ENCODE measurements around the gene S100A8.

Gene S100A8

GRCh38 chr1:153392822-153393221, 1.9 kb upstream of the S100A8 start:
- DNase-seq (ENCODE audit: low read depth in 2 of 2), result no peak

- DNase-seq (ENCODE audit: low read depth in 2 of 2), result no peak
These were observed 1.4 kb upstream of the S100A8 start for GRCh38 chr1:153392258-153392657.

DNA sequence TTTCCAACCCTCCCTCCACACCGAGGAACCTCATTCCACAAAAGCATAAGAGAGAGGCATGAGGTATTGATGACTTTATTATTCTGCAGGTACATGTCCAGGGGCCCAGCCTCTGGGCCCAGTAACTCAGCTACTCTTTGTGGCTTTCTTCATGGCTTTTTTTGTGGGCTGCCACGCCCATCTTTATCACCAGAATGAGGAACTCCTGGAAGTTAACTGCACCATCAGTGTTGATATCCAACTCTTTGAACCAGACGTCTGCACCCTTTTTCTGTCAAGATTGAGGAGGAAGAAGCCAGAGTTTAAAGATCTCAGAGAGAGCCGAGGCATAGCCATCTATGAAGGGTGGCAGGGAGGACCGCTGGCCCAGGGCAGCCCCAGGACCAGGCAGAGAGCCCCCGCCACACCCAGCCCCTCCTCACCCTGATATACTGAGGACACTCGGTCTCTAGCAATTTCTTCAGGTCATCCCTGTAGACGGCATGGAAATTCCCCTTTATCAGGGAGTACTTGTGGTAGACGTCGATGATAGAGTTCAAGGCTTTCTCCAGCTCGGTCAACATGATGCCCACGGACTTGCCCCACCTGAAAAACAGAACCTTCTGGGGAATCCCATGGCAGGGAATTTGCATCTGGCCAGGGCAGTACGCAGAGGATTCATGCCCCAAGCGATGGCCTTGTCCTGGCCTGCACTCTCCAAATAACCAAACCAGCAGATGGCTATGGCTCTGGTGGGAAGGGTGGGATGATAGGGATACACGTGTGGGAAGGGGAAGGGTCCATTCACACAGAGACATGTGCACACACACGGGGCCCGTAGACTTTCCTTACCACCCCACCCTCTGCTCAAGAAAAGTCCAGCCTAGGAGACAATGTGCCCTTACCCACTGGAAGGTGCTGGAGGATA, 647 bp downstream of the S100A8 start:
- DNase-seq (ENCODE audit: low read depth in 2 of 2), result no peak

GRCh38 chr1:153389401-153389800, 1.5 kb downstream of the S100A8 start:
- DNase-seq (ENCODE audit: low read depth in 2 of 2), result no peak

DNA sequence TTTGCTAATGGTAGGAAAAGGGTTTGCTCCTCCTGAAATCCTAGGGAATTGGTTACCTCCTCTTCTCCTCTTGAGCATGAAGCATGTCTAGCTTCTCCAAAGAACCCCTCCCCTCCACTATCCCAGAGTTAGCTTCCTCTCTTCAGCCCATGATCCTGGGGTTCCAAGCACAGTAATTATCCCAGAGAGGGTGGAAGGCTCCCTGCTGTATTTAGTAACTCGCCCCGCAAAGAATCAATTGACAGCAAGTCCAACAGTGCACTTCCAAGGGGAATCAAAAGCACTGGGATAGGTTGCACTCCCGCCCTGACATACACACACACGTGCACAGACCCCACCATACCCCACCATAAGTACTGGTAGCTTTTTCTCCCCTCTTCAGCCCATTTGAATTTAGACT, 3.1 kb downstream of the S100A8 start:
- no peak for DNase-seq (ENCODE audit: low read depth in 2 of 2)

DNA sequence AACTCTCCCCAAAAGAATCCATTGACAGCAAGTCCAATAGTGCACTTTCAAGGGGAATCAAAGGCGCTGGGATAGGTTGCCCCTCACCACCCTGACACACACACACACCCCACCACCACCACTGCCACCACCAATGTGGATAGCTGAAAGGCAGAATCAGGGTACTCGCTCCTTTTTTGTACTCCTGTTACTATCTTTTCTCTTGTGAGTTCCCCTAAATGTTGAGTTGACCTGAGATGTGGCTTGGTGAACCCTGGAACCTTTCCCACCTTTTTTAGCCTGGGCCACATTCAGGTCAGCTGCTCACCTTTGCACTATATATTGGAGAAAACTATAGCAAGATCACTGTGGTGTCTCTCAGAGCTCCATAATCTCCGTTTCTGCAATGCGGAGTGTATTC, 3.9 kb downstream of the S100A8 start:
- DNase-seq (ENCODE audit: low read depth in 2 of 2), result no peak

DNA sequence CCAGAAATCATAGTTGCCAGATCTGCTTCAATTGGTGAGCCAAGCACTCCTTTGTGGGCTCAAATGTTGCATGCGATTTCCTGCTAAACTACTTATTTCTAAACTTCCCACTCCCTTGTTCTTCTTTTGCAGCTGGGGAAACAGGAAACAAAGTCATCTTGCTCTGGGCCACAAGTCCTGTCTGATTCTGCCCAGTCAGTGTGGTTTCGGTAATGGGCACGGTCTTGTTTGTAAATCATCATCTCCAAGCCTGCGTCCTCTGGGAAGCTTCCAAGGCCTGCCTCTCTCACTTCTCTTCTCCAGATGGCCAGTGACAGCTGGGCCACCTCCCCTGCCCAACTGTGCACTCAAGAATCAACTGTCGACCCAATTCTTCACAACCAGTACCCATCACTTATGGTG, 4.4 kb downstream of the S100A8 start:
- DNase-seq (ENCODE audit: low read depth in 2 of 2), result no peak

- no peak for DNase-seq (ENCODE audit: low read depth in 2 of 2)
These were observed 5.8 kb downstream of the S100A8 start for GRCh38 chr1:153384958-153385580.

DNA sequence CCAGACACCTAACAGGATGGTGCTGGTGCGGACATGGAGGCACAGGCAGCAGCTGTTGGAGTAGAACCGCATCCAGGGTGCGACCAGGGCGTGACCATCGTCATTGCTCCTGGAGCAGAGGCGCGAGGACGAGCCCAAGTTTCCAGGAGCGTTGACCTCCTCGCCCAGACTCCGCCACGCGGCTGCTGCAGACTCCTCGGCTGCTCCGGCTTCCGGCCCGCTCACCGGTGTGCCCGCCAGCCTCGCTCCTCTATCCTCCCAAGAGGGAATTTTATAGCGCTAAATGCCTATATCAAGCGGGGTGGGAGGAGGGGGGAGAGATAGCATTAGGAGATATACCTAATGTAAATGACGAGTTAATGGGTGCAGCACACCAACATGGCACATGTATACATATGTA, 10.2 kb downstream of the S100A8 start:
- DNase-seq (ENCODE audit: low read depth in 2 of 2), result no peak

DNA sequence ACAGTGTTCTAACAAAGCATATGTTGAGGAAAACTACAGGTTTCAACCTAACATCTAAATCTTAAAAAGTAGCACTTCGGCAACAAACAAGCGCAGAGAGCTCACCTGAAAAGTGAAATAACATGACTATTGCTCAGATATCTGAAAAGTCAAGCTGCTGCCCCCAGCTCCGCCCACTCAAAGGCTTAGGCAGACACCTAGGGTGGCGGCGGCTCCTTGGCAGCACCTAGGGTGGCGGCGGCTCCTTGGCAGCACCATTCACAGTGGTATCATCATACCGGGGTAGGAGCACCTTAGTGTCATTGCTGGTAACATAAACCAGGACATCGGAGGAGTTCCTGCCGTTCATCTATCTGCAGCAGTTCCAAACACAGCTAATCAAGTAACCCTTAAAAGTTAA, 11.3 kb downstream of the S100A8 start:
- DNase-seq (ENCODE audit: low read depth in 2 of 2), result no peak

GRCh38 chr1:153375511-153375910, 15.4 kb downstream of the S100A8 start, which contains the start of gene S100A12:
TSS of gene S100A12 (minus strand) at chr1:153375621. CDS start at chr1:153374592, 1,029 bp downstream.
- DNase-seq (ENCODE audit: low read depth in 2 of 2), result no peak

DNA sequence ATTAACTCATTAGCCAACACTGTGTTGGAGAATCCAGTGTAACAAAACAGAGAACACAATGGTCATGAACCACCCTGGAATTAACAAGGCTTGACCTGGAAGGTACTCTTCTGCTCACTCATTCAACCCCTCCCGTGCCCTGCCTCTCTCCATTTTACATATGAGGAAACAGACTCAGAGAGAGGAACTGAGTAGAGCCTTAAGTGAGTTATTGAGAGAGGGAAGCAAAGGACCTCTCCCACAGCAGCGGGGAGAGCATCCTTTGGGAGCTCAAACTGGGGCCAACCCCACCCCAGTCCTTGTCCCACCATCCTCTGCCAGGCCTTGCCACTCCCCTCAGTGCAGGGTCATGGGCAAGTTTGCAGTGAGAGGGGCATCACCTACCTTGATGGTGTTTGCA, 16.8 kb downstream of the S100A8 start:
- DNase-seq (ENCODE audit: low read depth in 2 of 2), result no peak

DNA sequence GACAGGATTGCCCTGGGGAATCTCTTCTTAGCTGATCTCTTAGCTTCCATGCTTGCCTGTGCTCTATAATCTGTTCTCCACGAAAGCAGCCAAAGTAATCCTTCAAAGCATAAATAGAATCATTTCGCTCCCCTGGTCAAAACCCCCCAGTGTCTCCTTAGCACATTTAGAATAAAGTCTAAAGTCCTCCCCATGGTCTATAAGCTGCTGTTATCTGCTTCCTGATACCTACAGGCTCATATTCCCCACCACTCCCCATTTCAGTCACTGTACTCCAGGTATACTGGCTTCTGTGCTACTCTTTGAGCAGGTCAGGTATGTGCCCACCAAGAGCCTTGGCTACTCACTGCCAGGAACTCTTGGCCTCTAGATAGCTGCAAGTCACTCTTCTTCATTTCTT, 18.3 kb downstream of the S100A8 start:
- no peak for DNase-seq (ENCODE audit: low read depth in 2 of 2)

DNA sequence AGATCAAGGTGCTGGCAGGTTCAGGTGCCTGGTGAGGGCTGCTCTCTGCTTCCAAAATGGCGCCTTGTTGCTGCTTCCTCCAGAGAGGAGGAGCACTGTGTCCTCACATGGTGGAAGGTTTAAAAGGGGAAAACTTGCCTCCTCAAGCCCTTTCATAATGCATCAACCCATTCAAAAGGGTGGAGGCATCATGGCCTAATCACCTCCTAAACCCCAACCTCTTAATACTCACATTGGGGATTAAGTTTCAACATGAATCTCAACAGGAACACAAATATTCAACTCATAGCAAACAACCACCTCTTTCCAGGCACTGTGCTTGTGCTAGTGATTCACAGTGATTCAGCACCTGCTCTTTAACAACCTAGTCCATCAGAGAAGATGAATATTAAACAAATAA, 19.6 kb downstream of the S100A8 start:
- DNase-seq (ENCODE audit: low read depth in 2 of 2), result no peak

DNA sequence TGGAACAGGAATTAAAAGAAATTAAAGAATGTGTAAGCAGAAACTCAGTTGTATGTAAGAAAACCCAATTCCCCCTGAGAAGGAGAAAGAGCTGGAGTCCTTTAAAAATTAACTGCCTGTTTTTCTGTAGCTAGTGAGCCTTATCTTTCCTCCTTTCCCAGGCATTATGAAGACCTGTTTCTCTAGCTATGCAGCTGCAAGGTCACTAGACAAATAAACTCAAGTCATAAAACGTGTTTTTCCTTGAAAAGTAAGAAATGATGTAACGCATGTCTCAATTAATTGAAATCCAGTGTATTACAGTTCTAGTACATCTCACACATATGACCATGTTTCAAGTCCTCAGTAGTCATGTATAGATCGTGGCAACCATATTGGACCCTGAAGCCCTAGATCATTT, 20.7 kb downstream of the S100A8 start:
- no peak for DNase-seq (ENCODE audit: low read depth in 2 of 2)

DNA sequence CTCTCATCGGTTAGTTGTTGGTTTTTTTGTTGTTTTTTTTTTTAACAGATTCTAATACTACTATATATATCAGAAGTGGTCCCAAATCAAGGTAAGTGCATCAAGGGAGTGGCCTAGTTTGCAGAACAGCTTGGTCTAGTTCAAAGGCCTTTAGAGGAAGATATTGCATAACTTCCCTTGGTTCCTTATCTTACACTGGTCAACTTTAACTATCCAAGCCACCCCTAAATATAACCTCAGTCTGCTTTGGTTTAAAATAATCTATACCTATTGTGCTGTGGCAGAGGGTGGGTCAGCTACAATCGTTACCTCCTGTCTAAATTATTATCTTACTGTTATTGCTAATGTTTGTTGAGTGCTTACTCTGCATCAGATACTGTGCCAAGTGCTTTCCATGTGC, 22.4 kb downstream of the S100A8 start:
- DNase-seq (ENCODE audit: low read depth in 2 of 2), result no peak

GRCh38 chr1:153367090-153367489, 23.8 kb downstream of the S100A8 start:
- DNase-seq (ENCODE audit: low read depth in 2 of 2), result no peak

DNA sequence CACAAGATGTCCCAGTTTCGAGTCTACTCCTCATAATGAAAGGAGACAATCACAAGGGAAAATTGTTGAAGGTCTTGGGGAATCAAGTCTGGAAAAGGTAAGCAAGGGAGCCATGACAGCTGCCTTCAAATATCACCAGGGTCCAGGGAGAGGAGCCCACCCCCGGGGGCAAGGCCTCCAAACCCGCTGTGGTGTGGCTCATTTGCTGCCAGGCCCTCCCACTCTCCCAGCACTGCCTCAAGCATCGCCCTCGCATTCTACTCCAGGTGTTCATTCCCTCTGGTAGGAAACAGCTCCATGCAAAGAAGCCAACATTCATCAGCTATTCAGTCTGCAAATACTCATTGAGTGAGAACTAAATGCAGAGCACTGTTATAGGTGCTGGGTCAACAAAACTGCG, 24.6 kb downstream of the S100A8 start:
- DNase-seq (ENCODE audit: low read depth in 2 of 2), result no peak

DNA sequence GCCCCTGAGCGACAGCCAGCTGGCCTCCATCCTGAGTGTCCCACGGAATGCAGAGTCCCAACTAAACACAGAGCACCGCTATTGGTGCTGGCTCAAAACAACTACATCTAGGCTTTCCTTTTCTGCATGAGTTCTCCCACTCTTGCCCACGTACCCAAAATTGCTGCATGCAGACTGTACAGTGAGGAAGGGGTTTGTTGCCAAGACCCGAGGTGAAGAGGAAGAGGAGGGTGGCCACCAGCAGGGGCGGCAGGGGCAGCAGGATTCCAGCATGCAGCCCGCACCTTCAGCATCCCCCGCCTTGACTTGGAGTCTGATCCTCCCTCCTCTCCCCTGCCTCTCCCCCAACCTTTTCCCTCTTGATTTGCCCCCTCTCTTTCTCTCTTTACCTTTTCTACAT, 25.2 kb downstream of the S100A8 start:
- no peak for DNase-seq (ENCODE audit: low read depth in 2 of 2)

DNA sequence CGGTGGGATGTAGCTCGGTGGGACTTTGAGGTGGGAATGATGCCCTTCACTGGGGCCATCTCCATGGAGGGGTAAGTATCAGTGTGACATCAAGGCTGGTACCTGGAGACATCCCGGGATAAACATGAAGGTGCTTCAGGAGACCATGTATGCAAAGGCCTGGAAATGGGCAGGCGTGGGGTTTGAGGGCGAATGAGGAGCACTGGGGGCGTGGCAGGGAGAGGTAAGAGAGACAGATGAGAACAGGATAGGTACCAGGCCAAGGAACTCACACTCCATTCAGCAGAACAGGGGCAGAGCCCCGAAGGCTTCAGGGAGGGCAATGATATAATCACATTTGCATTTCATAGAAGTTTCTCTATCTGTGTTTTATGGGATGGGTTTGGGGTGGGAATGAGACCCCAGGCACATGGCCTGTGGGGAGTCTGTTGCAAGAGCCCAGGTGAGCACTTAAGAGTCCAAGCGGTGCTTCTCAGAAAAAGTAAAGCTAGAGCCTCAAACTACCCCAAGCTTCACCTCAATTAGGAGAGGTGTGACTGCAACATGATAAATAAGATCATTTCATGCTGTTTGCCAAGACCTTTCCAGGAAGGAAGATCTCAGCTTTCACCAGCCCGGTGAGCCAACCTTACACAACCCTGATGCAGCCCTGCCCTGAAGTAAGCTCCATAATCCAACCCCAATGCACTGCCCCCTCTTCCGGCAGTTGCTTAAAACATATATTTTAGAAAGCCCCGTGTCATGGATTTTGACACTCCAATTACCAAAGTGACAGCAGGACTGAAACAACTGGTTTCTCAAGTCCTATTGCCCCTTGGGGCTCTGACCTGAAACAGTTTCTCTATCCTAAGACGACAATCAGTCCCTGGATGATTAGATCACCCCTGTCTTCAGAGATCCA, 25.9 kb downstream of the S100A8 start:
- DNase-seq (ENCODE audit: low read depth in 2 of 2), result no peak

DNA sequence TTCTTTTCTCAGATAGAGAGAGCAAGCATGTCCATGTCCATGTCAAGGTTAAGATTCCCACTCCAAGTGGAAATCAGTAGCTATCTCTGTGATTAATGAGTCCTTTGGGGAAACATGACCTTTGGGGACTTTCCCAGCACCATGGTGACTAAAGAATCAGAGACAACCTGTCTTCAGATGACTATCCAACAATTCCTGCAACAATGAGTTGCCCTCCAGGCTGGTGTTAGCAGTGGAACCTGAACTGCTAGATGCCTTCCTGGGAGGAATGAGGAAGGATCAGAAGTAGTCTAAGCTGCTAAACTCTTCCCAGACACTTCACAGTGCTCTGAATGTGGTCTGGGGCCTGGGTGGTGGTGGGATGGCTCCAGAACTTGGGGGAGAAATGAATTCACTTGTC, 26.7 kb downstream of the S100A8 start:
- DNase-seq (ENCODE audit: low read depth in 2 of 2), result no peak

- DNase-seq (ENCODE audit: low read depth in 2 of 2), result no peak
These were observed 27.2 kb downstream of the S100A8 start for GRCh38 chr1:153363641-153364040.
